ENCODE results near the gene SERP2.

DNA sequence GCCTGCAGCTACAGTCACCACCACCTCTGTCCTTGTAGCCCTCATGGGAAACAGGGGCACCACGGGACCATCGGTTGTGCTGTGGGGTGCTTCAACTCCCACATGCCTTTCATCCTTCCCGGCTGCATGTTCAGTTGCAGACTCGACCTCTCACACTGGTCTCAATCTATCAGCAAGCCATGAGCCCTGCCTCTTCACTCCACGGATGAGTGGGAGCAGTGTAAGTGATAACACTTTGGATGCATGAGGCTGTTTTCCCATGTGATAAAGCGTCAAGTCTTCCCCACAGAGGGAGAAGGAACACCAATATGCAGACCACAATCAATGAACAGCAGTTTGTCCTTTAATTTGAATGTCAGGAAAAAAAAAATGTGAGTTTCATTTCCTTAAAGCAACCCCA lies 12.2 kb downstream of the SERP2 start:
- TF ChIP-seq, protein P1, sequence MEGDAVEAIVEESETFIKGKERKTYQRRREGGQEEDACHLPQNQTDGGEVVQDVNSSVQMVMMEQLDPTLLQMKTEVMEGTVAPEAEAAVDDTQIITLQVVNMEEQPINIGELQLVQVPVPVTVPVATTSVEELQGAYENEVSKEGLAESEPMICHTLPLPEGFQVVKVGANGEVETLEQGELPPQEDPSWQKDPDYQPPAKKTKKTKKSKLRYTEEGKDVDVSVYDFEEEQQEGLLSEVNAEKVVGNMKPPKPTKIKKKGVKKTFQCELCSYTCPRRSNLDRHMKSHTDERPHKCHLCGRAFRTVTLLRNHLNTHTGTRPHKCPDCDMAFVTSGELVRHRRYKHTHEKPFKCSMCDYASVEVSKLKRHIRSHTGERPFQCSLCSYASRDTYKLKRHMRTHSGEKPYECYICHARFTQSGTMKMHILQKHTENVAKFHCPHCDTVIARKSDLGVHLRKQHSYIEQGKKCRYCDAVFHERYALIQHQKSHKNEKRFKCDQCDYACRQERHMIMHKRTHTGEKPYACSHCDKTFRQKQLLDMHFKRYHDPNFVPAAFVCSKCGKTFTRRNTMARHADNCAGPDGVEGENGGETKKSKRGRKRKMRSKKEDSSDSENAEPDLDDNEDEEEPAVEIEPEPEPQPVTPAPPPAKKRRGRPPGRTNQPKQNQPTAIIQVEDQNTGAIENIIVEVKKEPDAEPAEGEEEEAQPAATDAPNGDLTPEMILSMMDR (IDR thresholded peaks at IDR 0.05; ENCODE audit: insufficient read depth, low read length, poor library complexity, severe bottlenecking) = no peak
- TF ChIP-seq EZH2phosphoT487 (conservative IDR thresholded peaks at IDR 0.05; ENCODE audit: low read length) = no peak
